CD4-positive, alpha-beta T cell (primary cell): ENCODE data around the gene CDK16. TPM values are rescaled to one million over a fixed set of nuclear protein-coding genes. Genes with fewer than 3 reads are reported as not detected.

ENCODE experiments used
- ATAC-seq: fragments of 200-7000 bp; cut with Tn5 transposase; one replicate; pipeline ENCODE4 v1.10.0; 2022; ENCODE audit warnings: mild to moderate bottlenecking; ENCODE audit not compliant: poor library complexity
- CTCF ChIA-PET: fragments of 350-600 bp; sonication (Branson Sonifier 250); formaldehyde crosslinking; loops from one replicate; lab custom pipeline; 2021; ENCODE audit warnings: antibody characterized with exemption, inconsistent platforms; lab: Charles Lee
- POLR2A ChIA-PET: fragments of 350-600 bp; sonication (Branson Sonifier 250); formaldehyde crosslinking; loops from one replicate; lab custom pipeline; 2021; ENCODE audit warnings: antibody characterized with exemption, inconsistent platforms; lab: Charles Lee
- DNase-seq, 14 experiments: peaks; one replicate each; pipeline ENCODE4 v3.0.0-alpha.2; 2013 to 2020; ENCODE audit warnings: mixed read lengths in 2 of 14
- H3K27ac ChIP-seq, 2 donors: one replicate each; pipeline versions ENCODE4 v1.5.1 to v1.7.0; 2013; ENCODE audit warnings: low read length in 2 of 2, low read depth in 1 of 2, mild to moderate bottlenecking in 1 of 2
- H3K27me3 ChIP-seq, 2 experiments: 1 replicate in 1 of 2; 2 replicates in 1 of 2; pipeline versions ENCODE4 v1.6.1 to v1.7.0; 2013; ENCODE audit warnings: low read length in 2 of 2, control low read depth in 1 of 2, mild to moderate bottlenecking in 1 of 2, moderate library complexity in 1 of 2; ENCODE audit not compliant: insufficient read depth in 2 of 2, control insufficient read depth in 1 of 2
- H3K36me3 ChIP-seq: one replicate; pipeline ENCODE4 v1.6.1; 2013; ENCODE audit warnings: low read length, control low read depth; ENCODE audit not compliant: insufficient read depth
- H3K4me1 ChIP-seq: one replicate; pipeline ENCODE4 v1.6.1; 2013; ENCODE audit warnings: low read length, control low read depth; ENCODE audit not compliant: insufficient read depth
- H3K4me3 ChIP-seq: one replicate; pipeline ENCODE4 v1.5.1; 2013; ENCODE audit warnings: mild to moderate bottlenecking, low read length, moderate library complexity
- H3K9me3 ChIP-seq, 2 experiments: 1 replicate in 1 of 2; 2 replicates in 1 of 2; pipeline versions ENCODE4 v1.6.1 to v1.7.0; 2013; ENCODE audit warnings: low read length in 2 of 2, mild to moderate bottlenecking in 2 of 2, control low read depth in 1 of 2, moderate library complexity in 1 of 2; ENCODE audit not compliant: control insufficient read depth in 1 of 2, insufficient read depth in 1 of 2
- H3K27ac Mint-ChIP-seq: one replicate; pipeline ENCODE4 v1.8.0; 2020; ENCODE audit warnings: mixed read lengths
- H3K27me3 Mint-ChIP-seq: one replicate; pipeline ENCODE4 v1.8.0; 2021; ENCODE audit warnings: mixed read lengths
- H3K36me3 Mint-ChIP-seq: one replicate; pipeline ENCODE4 v1.8.0; 2021; ENCODE audit warnings: low read depth, mixed read lengths
- H3K4me1 Mint-ChIP-seq: one replicate; pipeline ENCODE4 v1.8.0; 2021; ENCODE audit warnings: low read depth, mixed read lengths
- H3K4me3 Mint-ChIP-seq: one replicate; pipeline ENCODE4 v1.8.0; 2020; ENCODE audit warnings: mild to moderate bottlenecking, mixed read lengths
- H3K9me3 Mint-ChIP-seq: one replicate; pipeline ENCODE4 v1.8.0; 2020; ENCODE audit warnings: mixed read lengths
- CTCF ChIP-seq: fragments of 200-600 bp; IDR thresholded peaks from one replicate; pipeline ENCODE4 v1.8.0; 2022; ENCODE audit warnings: antibody characterized with exemption, mild to moderate bottlenecking
- intact Hi-C, 2 experiments: fragments of 100-400 bp; cut with DNase I in 1 of 2; cut with micrococcal nuclease in 1 of 2; formaldehyde crosslinking; loops; one replicate each; pipeline versions ENCODE4 v1.15.1 to v1.9.0; 2023 to 2025; cut with DNase I, micrococcal nuclease
- total RNA-seq, 174 experiments: library from RNA in 2 of 174; stranded (reverse) in 2 of 174; gene quantifications; one replicate each; pipeline ENCODE4 v1.2.3 and lab custom pipeline; 2021 to 2026

The CDK16 gene
- total RNA-seq, 2 experiments from 2014 or later = 182 to 190 TPM

- Histone ChIP-seq H3K27ac (no peak overlapping the region), H3K4me3 (no peak overlapping the region), H3K36me3 (peaks cover 24% of the 10 kb centered on the region), H3K9me3 (no peaks in the 10 kb centered on the region), H3K4me1 (peaks cover 10% of the 10 kb centered on the region), H3K27me3 (no peaks in the 10 kb centered on the region)
- Mint-ChIP-seq H3K27me3 (no peaks in the 10 kb centered on the region), H3K9me3 (no peaks in the 10 kb centered on the region), H3K36me3 (peaks cover 41% of the 10 kb centered on the region), H3K4me3 (peak overlapping the region; percentile 60), H3K4me1 (peaks cover 28% of the 10 kb centered on the region), H3K27ac (peak overlapping the region; percentile 93)
- no peak for TF ChIP-seq CTCF
- DNase-seq = no peak
- ChIA-PET CTCF (no interaction called here), POLR2A (interaction anchor here (3.5 kb wide), 1 partner anchor 11 kb away, joined by 137 read pairs; the partner anchor contains the start of gene CDK16)
- intact Hi-C loops = loop anchor here in 1 of 2 experiments (5.0 kb wide), 1 partner anchor 151 kb away; no protein-coding TSS in a partner anchor
- no peak for ATAC-seq
Observed at GRCh38 chrX:47231167-47231566, 12.7 kb downstream of the CDK16 start.

GRCh38 chrX:47232197-47232802 is 13.8 kb downstream of the CDK16 start:
- no peak for TF ChIP-seq CTCF
- peaks cover 10% of the 10 kb centered on the region for H3K4me1 ChIP-seq
- Mint-ChIP-seq H3K27me3 (no peaks in the 10 kb centered on the region), H3K4me1 (peaks cover 31% of the 10 kb centered on the region), H3K4me3 (peak overlapping the region; percentile 91), H3K27ac (peak overlapping the region; percentile 93), H3K36me3 (peaks cover 30% of the 10 kb centered on the region), H3K9me3 (no peaks in the 10 kb centered on the region)
- DNase-seq = no peak
- ATAC-seq = no peak
- peak overlapping the region; percentile 95 to 98 for H3K27ac ChIP-seq
- no peaks in the 10 kb centered on the region for H3K9me3 ChIP-seq
- peak overlapping the region; percentile 91 for H3K4me3 ChIP-seq
- ChIA-PET CTCF (interaction anchor here (1.7 kb wide), 1 partner anchor 88 kb away, joined by 6 read pairs; the partner anchor contains the start of genes NDUFB11 and RBM10), POLR2A (interaction anchor here (0.9 to 3.5 kb wide), 11 partner anchors 12 to 1924 kb away, joined by 3 to 137 read pairs (median 5); partner anchors contain the start of genes ARAF, CDK16, NDUFB11 and RBM10)
- peaks cover 13% of the 10 kb centered on the region for H3K36me3 ChIP-seq
- intact Hi-C loops = loop anchor here (2.0 to 5.0 kb wide), 2 partner anchors 150 to 153 kb away; no protein-coding TSS in a partner anchor
- H3K27me3 ChIP-seq = no peaks in the 10 kb centered on the region

GRCh38 chrX:47232803-47233332 is 14.4 kb downstream of the CDK16 start, which contains the start of gene USP11:
USP11 (plus strand) TSS chrX:47233009; CDS start chrX:47233044, 35 bp downstream.
- intact Hi-C loops = loop anchor here (1.0 to 5.0 kb wide), 4 partner anchors 15 to 152 kb away; partner anchors contain the start of gene CDK16 (in 1 of the 2)
- H3K4me1 ChIP-seq = peaks cover 10% of the 10 kb centered on the region
- Mint-ChIP-seq H3K27ac (peak within 1 kb of the TSS; percentile 93), H3K9me3 (no peaks in the 10 kb centered on the region), H3K27me3 (no peaks in the 10 kb centered on the region), H3K36me3 (peaks cover 24% of the 10 kb centered on the region), H3K4me3 (peak within 1 kb of the TSS; percentile 91), H3K4me1 (peaks cover 31% of the 10 kb centered on the region)
- H3K36me3 ChIP-seq = peaks cover 11% of the 10 kb centered on the region
- ATAC-seq = peak; percentile 1
- ChIA-PET POLR2A (interaction anchor here (0.8 to 3.5 kb wide), 18 partner anchors 13 to 1923 kb away, joined by 3 to 137 read pairs (median 4); partner anchors contain the start of genes ARAF, CDK16, NDUFB11 and RBM10), CTCF (interaction anchor here (1.7 kb wide), 1 partner anchor 88 kb away, joined by 6 read pairs; the partner anchor contains the start of genes NDUFB11 and RBM10)
- TF ChIP-seq CTCF = no peak
- peak within 1 kb of the TSS; percentile 91 for H3K4me3 ChIP-seq
- peak in 13 of 14 experiments; percentile 12 to 74 (median 40) for DNase-seq
- H3K27me3 ChIP-seq = no peaks in the 10 kb centered on the region
- peak within 1 kb of the TSS; percentile 95 to 98 for H3K27ac ChIP-seq
- no peaks in the 10 kb centered on the region for H3K9me3 ChIP-seq
